HEK293T (cell line): ENCODE results near the gene NKAIN2.

ENCODE experiments used
- CTCF ChIA-PET: fragments of 350-600 bp; formaldehyde crosslinking; extraction: SDS; loops from one replicate; lab custom pipeline; 2021; ENCODE audit warnings: antibody characterized with exemption, inconsistent platforms; lab: Yijun Ruan, JAX
- POLR2A ChIA-PET: fragments of 350-600 bp; formaldehyde crosslinking; extraction: SDS; loops from one replicate; lab custom pipeline; 2020; ENCODE audit warnings: antibody characterized with exemption, inconsistent platforms; lab: Yijun Ruan, JAX
- DNase-seq: peaks from one replicate; pipeline ENCODE4 v3.0.0; 2012; ENCODE audit warnings: mixed read lengths; ENCODE audit errors: extremely low spot score
- ARNT ChIP-seq: fragments of 450-650 bp; IDR thresholded peaks from 2 replicates; pipeline ENCODE4 v1.6.1; 2017; ENCODE audit warnings: mild to moderate bottlenecking
- BHLHE40 ChIP-seq: fragments of 450-650 bp; IDR thresholded peaks from 2 replicates; pipeline ENCODE4 v1.6.1; 2016; ENCODE audit warnings: mild to moderate bottlenecking, moderate library complexity, borderline replicate concordance
- CTBP1 ChIP-seq: fragments of 450-650 bp; IDR thresholded peaks from 2 replicates; pipeline ENCODE4 v1.6.1; 2016; ENCODE audit warnings: borderline replicate concordance
- ELF4 ChIP-seq: fragments of 450-650 bp; IDR thresholded peaks from 2 replicates; pipeline ENCODE4 v1.6.1; 2017; ENCODE audit warnings: antibody characterized with exemption
- FOXA1 ChIP-seq: fragments of 450-650 bp; IDR thresholded peaks from 2 replicates; pipeline ENCODE4 v1.6.1; 2016; ENCODE audit warnings: mild to moderate bottlenecking
- FOXK2 ChIP-seq: fragments of 450-650 bp; IDR thresholded peaks from 2 replicates; pipeline ENCODE4 v1.6.1; 2016; ENCODE audit warnings: mild to moderate bottlenecking
- FOXM1 ChIP-seq: fragments of 450-650 bp; IDR thresholded peaks from 2 replicates; pipeline ENCODE4 v1.6.1; 2017; ENCODE audit warnings: mild to moderate bottlenecking, borderline replicate concordance
- HDGF ChIP-seq: fragments of 450-650 bp; IDR thresholded peaks from 2 replicates; pipeline ENCODE4 v1.6.1; 2017; ENCODE audit warnings: antibody characterized with exemption, borderline replicate concordance
- L3MBTL2 ChIP-seq: fragments of 450-650 bp; conservative IDR thresholded peaks from 2 replicates; pipeline ENCODE4 v1.6.1; 2016; ENCODE audit warnings: mild to moderate bottlenecking
- LEF1 ChIP-seq: fragments of 450-650 bp; IDR thresholded peaks from 2 replicates; pipeline ENCODE4 v1.6.1; 2017; ENCODE audit warnings: mild to moderate bottlenecking, borderline replicate concordance
- NFRKB ChIP-seq: fragments of 450-650 bp; IDR thresholded peaks from 2 replicates; pipeline ENCODE4 v1.6.1; 2016; ENCODE audit warnings: mild to moderate bottlenecking, moderate library complexity
- PKNOX1 ChIP-seq: fragments of 450-650 bp; IDR thresholded peaks from 2 replicates; pipeline ENCODE4 v1.6.1; 2016
- SP1 ChIP-seq: fragments of 450-650 bp; IDR thresholded peaks from 2 replicates; pipeline ENCODE4 v1.6.1; 2017
- SUZ12 ChIP-seq: fragments of 450-650 bp; IDR thresholded peaks from 2 replicates; pipeline ENCODE4 v1.6.1; 2016; ENCODE audit warnings: mild to moderate bottlenecking
- TARDBP ChIP-seq: fragments of 450-650 bp; IDR thresholded peaks from 2 replicates; pipeline ENCODE4 v1.6.1; 2016
- ZNF384 ChIP-seq: fragments of 450-650 bp; IDR thresholded peaks from 2 replicates; pipeline ENCODE4 v1.6.1; 2016

NKAIN2 gene

GRCh38 chr6:123879749-123880148 lies 76.1 kb downstream of the NKAIN2 start:
- TF ChIP-seq BHLHE40 (no peak), SP1 (no peak), ELF4 (no peak), SUZ12 (no peak), PKNOX1 (no peak), FOXA1 (no peak), NFRKB (no peak), TARDBP (no peak), ARNT (no peak), CTBP1 (no peak), LEF1 (no peak), FOXK2 (no peak), L3MBTL2 (no peak), HDGF (no peak)
- CTCF ChIA-PET, result interaction anchor here (1.0 kb wide), 1 partner anchor 77 kb away, joined by 3 read pairs; no protein-coding TSS in a partner anchor
- no peak for DNase-seq
- POLR2A ChIA-PET, result no interaction called here

GRCh38 chr6:123888771-123889513 lies 85.3 kb downstream of the NKAIN2 start:
- CTCF ChIA-PET, result no interaction called here
- no peak for DNase-seq
- POLR2A ChIA-PET, result interaction anchor here (0.9 kb wide), 1 partner anchor 18 kb away, joined by 3 read pairs; no protein-coding TSS in a partner anchor
- TF ChIP-seq CTBP1, result no peak

GRCh38 chr6:123895346-123895745 lies 91.7 kb downstream of the NKAIN2 start:
- no peak for DNase-seq
- ChIA-PET POLR2A (no interaction called here), CTCF (no interaction called here)
- no peak for TF ChIP-seq ARNT
- no peak for TF ChIP-seq SUZ12
- no peak for TF ChIP-seq ZNF384
- TF ChIP-seq FOXM1, result no peak
- no peak for TF ChIP-seq NFRKB
- no peak for TF ChIP-seq CTBP1
- TF ChIP-seq TARDBP, result no peak
- no peak for TF ChIP-seq BHLHE40
- TF ChIP-seq HDGF, result no peak
- TF ChIP-seq FOXK2, result no peak
- TF ChIP-seq LEF1, result no peak
- no peak for TF ChIP-seq PKNOX1
- no peak for TF ChIP-seq ELF4
- no peak for TF ChIP-seq L3MBTL2
- no peak for TF ChIP-seq SP1
- no peak for TF ChIP-seq FOXA1

GRCh38 chr6:123895806-123896205 lies 92.1 kb downstream of the NKAIN2 start:
- no peak for TF ChIP-seq CTBP1
- TF ChIP-seq LEF1, result no peak
- TF ChIP-seq L3MBTL2, result no peak
- no peak for DNase-seq
- POLR2A ChIA-PET, result no interaction called here
- CTCF ChIA-PET, result no interaction called here

GRCh38 chr6:123896869-123897268 lies 93.2 kb downstream of the NKAIN2 start:
- DNase-seq, result no peak
- CTCF ChIA-PET, result no interaction called here
- no peak for TF ChIP-seq FOXA1
- no peak for TF ChIP-seq HDGF
- TF ChIP-seq SUZ12, result no peak
- no peak for TF ChIP-seq FOXK2
- TF ChIP-seq BHLHE40, result no peak
- TF ChIP-seq FOXM1, result no peak
- TF ChIP-seq TARDBP, result no peak
- TF ChIP-seq CTBP1, result no peak
- no peak for TF ChIP-seq ELF4
- no peak for TF ChIP-seq LEF1
- no peak for TF ChIP-seq ARNT
- TF ChIP-seq ZNF384, result no peak
- TF ChIP-seq PKNOX1, result no peak
- TF ChIP-seq NFRKB, result no peak
- POLR2A ChIA-PET, result no interaction called here

GRCh38 chr6:123897965-123898364 lies 94.3 kb downstream of the NKAIN2 start:
- TF ChIP-seq FOXK2 (no peak), NFRKB (no peak), L3MBTL2 (no peak), LEF1 (no peak), ZNF384 (no peak), PKNOX1 (no peak), CTBP1 (no peak), SUZ12 (no peak), FOXM1 (no peak), ARNT (no peak), HDGF (no peak), BHLHE40 (no peak)
- DNase-seq, result no peak
- ChIA-PET CTCF (no interaction called here), POLR2A (no interaction called here)
